ENCODE results near the gene UBE2O. TPM values are rescaled to one million over a fixed set of nuclear protein-coding genes. Genes with fewer than 3 reads are reported as not detected.

UBE2O gene
- total RNA-seq, 2 donors from 2014 or later: 45.4 to 46.5 TPM

DNA sequence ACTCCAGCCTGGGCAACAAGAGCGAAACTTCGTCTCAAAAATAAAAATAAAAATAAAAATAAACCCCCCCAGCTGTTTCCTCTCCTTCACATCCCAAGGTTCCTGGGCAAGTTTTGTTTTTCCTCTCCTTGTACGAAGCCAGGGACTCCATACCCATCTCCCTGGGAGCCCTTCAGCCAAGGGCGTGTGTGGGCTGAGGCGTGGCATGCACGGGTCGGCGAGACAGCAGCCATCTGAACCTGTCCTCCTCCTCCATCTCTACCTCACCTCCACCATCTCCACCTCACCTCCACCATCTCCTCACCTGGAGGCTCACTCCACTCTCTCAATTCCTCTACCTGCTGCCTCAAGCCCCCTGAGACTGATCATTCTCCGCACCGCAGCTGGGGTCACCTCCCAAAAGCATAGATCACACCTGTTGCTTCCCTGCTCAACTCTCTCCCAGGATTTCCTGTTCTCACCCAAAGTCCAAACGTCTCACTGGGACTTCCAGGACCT, 31.3 kb upstream of the UBE2O start:
- Mint-ChIP-seq H3K36me3 (ENCODE audit: low read depth) (peaks cover 15% of the 10 kb centered on the region), H3K4me3 (no peak overlapping the region), H3K4me1 (no peaks in the 10 kb centered on the region), H3K27ac (no peak overlapping the region), H3K9me3 (no peaks in the 10 kb centered on the region), H3K27me3 (ENCODE audit: insufficient read depth) (no peaks in the 10 kb centered on the region)
- no peak overlapping the region for H3K9ac ChIP-seq (ENCODE audit: extremely low read depth, low read length, poor library complexity, severe bottlenecking)
- H3K27ac ChIP-seq (ENCODE audit: low read depth, low read length): no peak overlapping the region
- no peaks in the 10 kb centered on the region for H3K4me1 ChIP-seq (ENCODE audit: control insufficient read depth, insufficient read depth, low read length)
- no peaks in the 10 kb centered on the region for H3K9me3 ChIP-seq (ENCODE audit: control insufficient read depth, low read length)
- TF ChIP-seq, protein P1, sequence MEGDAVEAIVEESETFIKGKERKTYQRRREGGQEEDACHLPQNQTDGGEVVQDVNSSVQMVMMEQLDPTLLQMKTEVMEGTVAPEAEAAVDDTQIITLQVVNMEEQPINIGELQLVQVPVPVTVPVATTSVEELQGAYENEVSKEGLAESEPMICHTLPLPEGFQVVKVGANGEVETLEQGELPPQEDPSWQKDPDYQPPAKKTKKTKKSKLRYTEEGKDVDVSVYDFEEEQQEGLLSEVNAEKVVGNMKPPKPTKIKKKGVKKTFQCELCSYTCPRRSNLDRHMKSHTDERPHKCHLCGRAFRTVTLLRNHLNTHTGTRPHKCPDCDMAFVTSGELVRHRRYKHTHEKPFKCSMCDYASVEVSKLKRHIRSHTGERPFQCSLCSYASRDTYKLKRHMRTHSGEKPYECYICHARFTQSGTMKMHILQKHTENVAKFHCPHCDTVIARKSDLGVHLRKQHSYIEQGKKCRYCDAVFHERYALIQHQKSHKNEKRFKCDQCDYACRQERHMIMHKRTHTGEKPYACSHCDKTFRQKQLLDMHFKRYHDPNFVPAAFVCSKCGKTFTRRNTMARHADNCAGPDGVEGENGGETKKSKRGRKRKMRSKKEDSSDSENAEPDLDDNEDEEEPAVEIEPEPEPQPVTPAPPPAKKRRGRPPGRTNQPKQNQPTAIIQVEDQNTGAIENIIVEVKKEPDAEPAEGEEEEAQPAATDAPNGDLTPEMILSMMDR (conservative IDR thresholded peaks at IDR 0.05): no peak
- no peaks in the 10 kb centered on the region for H3K36me3 ChIP-seq (ENCODE audit: control insufficient read depth, insufficient read depth, low read length)
- H3K27me3 ChIP-seq (ENCODE audit: control insufficient read depth, insufficient read depth, low read length, poor library complexity, severe bottlenecking): no peaks in the 10 kb centered on the region
- no peak for DNase-seq
- H3K4me3 ChIP-seq (ENCODE audit: low read length): no peak overlapping the region
- 89 to 94% methylated on average over 4 to 11 of the region's 11 CpGs for WGBS, 2 experiments (ENCODE audit: insufficient coverage in 1 of 2, insufficient read length in 1 of 2)

DNA sequence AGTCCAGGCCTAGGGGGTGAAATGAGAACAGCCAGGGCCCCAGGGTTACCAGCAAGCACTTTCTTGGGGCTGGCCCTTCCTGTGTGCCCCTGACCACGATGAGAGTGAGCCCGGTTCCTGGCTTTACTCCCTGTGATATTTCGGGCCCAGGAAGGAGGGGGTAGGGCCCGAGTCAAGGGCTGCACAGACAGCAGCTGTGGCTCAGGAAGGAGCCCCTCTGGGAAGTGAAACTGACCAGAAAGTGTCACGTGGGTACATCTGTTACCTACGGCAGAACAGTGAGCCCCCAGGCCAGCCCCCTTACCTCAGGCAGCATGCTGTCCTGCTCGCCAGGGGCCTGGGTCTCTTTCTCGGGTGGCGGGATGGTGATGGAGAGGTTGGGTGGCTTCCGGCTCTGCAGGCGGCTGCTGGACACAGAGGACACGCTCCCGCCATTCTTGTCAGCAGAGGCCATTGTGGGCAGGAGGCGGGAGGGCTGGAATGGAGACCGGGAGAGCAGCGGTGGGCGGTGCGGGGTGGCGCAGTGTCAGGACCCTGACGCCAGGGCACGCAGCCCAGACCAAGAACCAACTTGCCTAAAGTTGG, 28.2 kb upstream of the UBE2O start:
- Histone ChIP-seq H3K4me3 (ENCODE audit: low read length) (no peak overlapping the region), H3K27ac (ENCODE audit: low read depth, low read length) (peak overlapping the region; percentile 89), H3K4me1 (ENCODE audit: control insufficient read depth, insufficient read depth, low read length) (no peaks in the 10 kb centered on the region), H3K9me3 (ENCODE audit: control insufficient read depth, low read length) (no peaks in the 10 kb centered on the region), H3K9ac (ENCODE audit: extremely low read depth, low read length, poor library complexity, severe bottlenecking) (no peak overlapping the region), H3K36me3 (ENCODE audit: control insufficient read depth, insufficient read depth, low read length) (no peaks in the 10 kb centered on the region), H3K27me3 (ENCODE audit: control insufficient read depth, insufficient read depth, low read length, poor library complexity, severe bottlenecking) (no peaks in the 10 kb centered on the region)
- TF ChIP-seq, protein P1 (conservative IDR thresholded peaks at IDR 0.05): no peak
- Mint-ChIP-seq H3K9me3 (no peaks in the 10 kb centered on the region), H3K27ac (no peak overlapping the region), H3K4me3 (no peak overlapping the region), H3K4me1 (no peaks in the 10 kb centered on the region), H3K27me3 (ENCODE audit: insufficient read depth) (no peaks in the 10 kb centered on the region), H3K36me3 (ENCODE audit: low read depth) (peaks cover 21% of the 10 kb centered on the region)
- 90% methylated on average over 9 to 21 of the region's 21 CpGs for WGBS, 2 experiments (ENCODE audit: insufficient coverage in 1 of 2, insufficient read length in 1 of 2)
- DNase-seq: no peak

DNA sequence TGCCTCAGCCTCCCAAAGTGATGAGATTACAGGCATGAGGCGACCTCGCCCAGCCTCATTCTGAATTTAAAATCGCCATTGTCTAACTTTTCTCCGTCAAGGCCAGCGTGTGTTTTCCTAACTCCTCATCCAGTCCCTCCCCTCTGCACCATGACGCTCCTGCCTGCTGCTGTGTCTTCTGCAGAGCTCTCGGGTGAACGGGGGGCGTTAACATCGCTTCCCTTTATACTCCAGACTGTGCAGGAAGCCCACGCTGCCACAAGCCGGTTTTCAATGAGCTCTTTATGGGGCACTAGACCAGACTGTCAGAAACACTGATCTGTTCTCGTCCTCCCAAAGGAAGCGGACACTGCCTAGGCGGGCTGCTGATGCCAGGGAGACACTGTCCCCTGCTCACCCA, 27.7 kb upstream of the UBE2O start:
- DNase-seq: no peak
- Mint-ChIP-seq H3K4me3 (no peak overlapping the region), H3K9me3 (no peaks in the 10 kb centered on the region), H3K4me1 (no peaks in the 10 kb centered on the region), H3K27me3 (ENCODE audit: insufficient read depth) (no peaks in the 10 kb centered on the region), H3K27ac (no peak overlapping the region), H3K36me3 (ENCODE audit: low read depth) (peaks cover 19% of the 10 kb centered on the region)
- 91 to 92% methylated on average over 15 of the region's 15 CpGs for WGBS, 2 experiments (ENCODE audit: insufficient coverage in 1 of 2, insufficient read length in 1 of 2)
- Histone ChIP-seq H3K4me3 (ENCODE audit: low read length) (no peak overlapping the region), H3K27me3 (ENCODE audit: control insufficient read depth, insufficient read depth, low read length, poor library complexity, severe bottlenecking) (no peaks in the 10 kb centered on the region), H3K9me3 (ENCODE audit: control insufficient read depth, low read length) (no peaks in the 10 kb centered on the region), H3K36me3 (ENCODE audit: control insufficient read depth, insufficient read depth, low read length) (no peaks in the 10 kb centered on the region), H3K4me1 (ENCODE audit: control insufficient read depth, insufficient read depth, low read length) (no peaks in the 10 kb centered on the region), H3K9ac (ENCODE audit: extremely low read depth, low read length, poor library complexity, severe bottlenecking) (no peak overlapping the region), H3K27ac (ENCODE audit: low read depth, low read length) (peak overlapping the region; percentile 89)
- TF ChIP-seq, protein P1 (conservative IDR thresholded peaks at IDR 0.05): no peak

Measured in endodermal cell (in vitro differentiated cells).